GM19035 (cell line): Measurements from ENCODE around the gene PRIMPOL.
A peak's percentile ranks its signal among the peaks of the same experiment; 100 is the strongest.
"Not testable (repeated sequence)": the region's sequence is repeated elsewhere in the genome, so short reads cannot be mapped to it uniquely, and the experiment has no call there.

ENCODE experiments used
- ATAC-seq: cut with Tn5 transposase; IDR thresholded peaks from one replicate; pipeline ENCODE4 v1.9.1; 2021; ENCODE audit not compliant: unreplicated experiment

The PRIMPOL gene

DNA sequence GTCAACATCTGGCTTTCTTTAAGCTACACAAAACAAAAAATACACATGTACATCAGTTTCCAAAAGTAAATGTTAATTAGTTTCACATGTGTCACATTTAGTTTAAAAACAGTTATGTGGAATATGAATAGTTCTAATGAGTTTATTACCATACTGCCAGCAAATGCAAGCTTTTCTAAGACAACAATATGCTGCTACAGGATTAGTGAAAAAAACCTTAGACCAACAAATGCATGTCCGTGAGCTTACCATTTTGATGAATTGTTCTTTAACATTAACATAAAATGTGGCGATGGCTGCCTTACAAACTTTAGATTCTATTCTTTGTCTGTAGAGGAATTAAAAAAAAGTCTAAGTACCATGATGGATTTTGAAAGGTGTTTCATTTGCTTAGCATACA, 52.6 kb downstream of the PRIMPOL start:
- no peak for ATAC-seq

- no peak for ATAC-seq
Measured at GRCh38 chr4:184705692-184706091, 56.2 kb downstream of the PRIMPOL start.

DNA sequence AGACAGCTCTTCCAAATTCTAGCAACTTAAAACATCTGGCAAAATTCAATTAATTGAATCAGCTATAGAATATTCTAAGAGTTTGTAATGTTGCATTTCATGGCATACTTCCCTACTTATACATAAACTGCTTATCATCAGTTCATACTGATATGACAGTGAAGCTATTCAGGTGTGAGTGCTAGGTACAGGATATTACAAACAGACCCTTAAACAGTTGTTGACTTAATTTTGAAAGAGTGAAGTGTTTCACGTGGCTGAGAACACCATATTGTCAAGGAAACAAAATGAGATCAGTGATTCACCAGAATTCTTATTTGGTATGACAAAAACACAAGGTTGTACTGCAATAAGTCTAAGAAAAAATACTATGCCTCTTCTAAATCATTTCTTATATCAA, 56.9 kb downstream of the PRIMPOL start:
- ATAC-seq: no peak

DNA sequence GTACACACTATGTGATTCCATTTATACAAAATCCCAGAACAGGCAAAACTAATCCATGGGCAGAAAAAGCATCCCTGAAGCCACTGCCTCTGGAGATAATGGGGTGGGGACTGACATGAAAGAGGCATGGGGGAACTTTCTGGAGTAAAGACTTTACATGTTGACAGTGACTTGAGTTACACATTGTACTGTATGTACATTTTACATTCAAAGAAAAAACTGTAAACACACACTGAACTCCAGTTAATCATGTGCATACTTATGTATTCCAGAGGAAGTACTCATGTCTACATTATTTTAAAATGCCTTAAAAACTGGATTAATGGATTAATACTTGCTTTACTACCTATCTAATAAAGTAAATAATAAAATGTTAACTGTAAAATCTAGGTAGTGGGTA, 62.8 kb downstream of the PRIMPOL start:
- ATAC-seq: no peak

GRCh38 chr4:184713887-184714286, 64.3 kb downstream of the PRIMPOL start:
- no peak for ATAC-seq

DNA sequence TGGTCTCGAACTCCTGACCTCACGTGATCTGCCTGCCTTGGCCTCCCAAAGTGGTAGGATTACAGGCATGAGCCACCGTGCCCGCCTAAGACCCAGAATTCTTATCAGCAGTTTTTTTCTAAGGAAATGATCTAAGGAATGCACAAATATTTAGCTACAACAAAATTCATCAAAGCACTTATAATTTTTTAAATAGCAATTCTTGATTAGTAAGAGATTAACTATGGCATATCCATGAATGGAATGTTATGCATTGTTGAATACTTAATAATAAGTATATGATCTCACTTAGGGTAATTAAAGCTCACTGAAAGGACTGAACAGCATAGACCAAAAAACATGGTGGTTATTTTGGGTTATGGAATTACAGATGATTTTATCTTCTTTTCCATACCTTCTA, 66.0 kb downstream of the PRIMPOL start:
- no peak for ATAC-seq

DNA sequence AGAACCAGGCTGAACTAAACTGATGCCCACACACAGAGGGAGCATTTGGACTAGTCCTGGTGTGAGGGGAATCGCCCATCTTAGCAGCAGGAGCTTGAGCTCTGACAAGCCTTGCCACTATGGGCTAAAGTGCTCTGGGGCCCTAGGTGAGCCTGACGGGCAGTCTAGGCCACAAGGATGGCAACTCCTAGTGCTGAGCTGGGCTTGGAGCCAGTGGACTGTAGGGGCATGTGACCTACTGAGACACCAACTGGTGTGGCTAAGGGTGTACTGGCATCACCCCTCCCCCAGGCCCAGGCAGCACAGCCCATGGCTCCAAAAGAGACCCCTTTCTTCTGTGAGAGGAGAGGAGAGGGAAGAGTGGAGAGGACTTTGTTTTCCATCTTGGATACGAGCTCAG, 69.9 kb downstream of the PRIMPOL start:
- no peak for ATAC-seq

GRCh38 chr4:184721254-184721653, 71.7 kb downstream of the PRIMPOL start:
- ATAC-seq: no peak

DNA sequence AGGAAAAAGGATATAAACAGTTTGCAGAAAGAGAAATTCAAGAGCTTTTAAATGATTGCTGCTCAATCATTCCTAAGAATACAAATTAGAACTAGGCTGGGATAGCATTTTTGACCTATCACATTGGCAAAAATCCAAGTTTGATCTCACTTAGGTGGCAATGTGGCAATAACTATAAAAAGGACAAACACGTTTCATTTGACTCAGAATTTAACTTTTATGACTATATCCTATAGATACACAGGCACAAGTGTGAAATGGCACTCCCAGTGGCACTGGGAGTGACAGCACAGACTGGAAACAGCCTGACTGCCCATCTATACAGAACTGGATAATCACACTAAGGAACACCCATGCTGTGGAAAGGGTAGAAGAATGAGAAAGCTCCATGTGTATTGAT, 73.3 kb downstream of the PRIMPOL start:
- no peak for ATAC-seq

DNA sequence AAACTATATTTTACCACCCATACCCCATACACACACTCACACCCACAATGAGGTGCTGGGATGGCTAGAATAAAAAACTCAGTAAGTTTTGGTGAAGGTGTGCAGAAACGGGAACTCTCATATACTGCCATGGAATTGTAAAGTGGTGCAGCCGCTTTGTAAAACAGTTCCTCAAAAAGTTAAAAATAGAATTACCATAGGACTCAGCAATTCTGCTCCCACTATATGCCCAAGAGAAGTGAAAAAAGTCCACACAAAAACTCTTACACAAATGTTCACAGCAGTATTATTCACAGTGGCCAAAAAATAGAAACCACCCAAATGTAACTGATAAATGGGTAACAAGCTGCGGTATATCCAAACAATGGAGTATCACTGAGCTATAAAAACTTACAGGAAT, 77.9 kb downstream of the PRIMPOL start:
- no peak for ATAC-seq

- ATAC-seq: no peak
Measured at GRCh38 chr4:184728858-184729257, 79.3 kb downstream of the PRIMPOL start.

- no peak for ATAC-seq
Measured at GRCh38 chr4:184729946-184730345, 80.4 kb downstream of the PRIMPOL start.

- no peak for ATAC-seq
Measured at GRCh38 chr4:184731056-184731455, 81.5 kb downstream of the PRIMPOL start.

- ATAC-seq: no peak
Measured at GRCh38 chr4:184732126-184732525, 82.6 kb downstream of the PRIMPOL start.

- peak; percentile 94 for ATAC-seq
Measured at GRCh38 chr4:184733654-184734524, 84.4 kb downstream of the PRIMPOL start, which contains the start of gene CENPU. TSS of gene CENPU (minus strand) at chr4:184734096. CDS start at chr4:184734062, 34 bp downstream.

DNA sequence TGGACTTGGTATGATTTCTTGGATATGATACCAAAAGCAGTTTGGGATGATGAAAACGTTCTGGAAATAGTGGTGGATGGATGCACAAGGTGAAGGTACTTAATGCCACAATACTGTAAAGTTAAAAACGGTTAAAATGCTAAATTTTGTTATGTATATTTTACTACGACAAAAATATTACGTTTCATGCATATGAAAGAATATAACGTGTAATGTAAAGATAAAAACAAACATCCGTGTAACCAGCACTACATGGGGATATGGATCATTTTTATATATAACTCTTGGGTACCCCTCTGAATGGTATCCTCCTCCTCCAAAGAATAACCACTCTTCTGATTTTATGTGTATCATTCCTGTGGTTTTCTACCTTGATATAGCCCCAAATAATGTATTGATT, 85.2 kb downstream of the PRIMPOL start:
- ATAC-seq: no peak

DNA sequence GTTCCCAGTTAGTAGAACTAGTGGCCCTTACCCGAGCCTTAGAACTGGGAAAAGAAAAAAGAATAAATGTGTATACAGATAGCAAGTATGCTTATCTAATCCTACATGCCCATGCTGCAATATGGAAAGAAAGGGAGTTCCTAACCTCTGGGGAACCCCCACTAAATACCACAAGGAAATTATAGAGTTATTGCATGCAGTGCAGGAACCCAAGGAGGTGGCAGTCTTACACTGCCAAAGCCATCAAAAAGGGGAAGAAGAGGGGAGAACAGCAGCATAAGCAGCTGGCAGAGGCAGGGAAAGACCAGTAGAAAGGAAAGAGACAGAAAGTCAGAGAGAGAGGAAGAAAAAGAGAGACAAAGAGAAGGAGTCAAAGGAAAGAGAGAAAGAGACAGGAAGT, 90.0 kb downstream of the PRIMPOL start:
- ATAC-seq: not testable (repeated sequence)

DNA sequence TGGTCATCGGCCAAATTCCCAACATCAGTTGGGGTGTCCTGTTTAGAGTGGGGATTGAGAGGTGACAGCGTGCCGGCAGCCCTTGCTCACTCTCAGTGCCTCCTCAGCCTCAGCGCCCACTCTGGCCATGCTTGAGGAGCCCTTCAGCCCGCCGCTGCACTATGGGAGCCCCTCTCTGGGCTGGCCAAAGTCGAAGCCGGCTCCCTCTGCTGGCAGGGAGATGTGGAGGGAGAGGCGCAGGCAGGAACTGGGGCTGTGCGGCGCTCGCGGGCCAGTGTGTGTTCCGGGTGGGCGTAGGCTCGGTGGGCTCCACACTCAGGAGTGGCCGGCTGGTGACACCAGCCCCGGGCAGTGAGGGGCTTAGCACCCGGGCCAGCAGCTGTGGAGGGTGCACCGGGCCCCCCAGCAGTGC, 91.4 kb downstream of the PRIMPOL start:
- no peak for ATAC-seq

GRCh38 chr4:184741651-184742050, 92.1 kb downstream of the PRIMPOL start:
- ATAC-seq: not testable (repeated sequence)

DNA sequence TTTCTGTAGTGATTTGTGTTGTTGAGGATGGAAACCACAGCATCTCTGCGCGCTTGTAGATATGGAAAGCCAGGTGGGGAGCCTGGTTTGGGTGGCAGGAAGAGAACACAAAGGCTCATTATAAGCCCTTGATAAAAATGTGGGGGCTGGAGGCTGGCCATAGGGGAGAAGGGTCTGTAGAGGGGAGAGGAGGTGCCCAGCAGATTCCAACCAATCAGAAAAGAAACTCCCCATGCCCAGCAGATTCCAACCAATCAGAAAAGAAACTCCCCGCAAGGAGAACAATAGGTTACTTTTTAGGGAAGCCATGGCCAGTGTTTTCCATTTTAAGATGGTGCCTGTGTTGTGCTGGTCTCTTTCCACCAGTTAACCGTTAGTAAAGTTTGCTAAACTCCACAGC, 94.1 kb downstream of the PRIMPOL start:
- ATAC-seq: no peak

- ATAC-seq: no peak
Measured at GRCh38 chr4:184744236-184744635, 94.7 kb downstream of the PRIMPOL start.
